ENCODE results near the gene TXLNA.

Gene TXLNA

GRCh38 chr1:32187850-32188249 lies 8.4 kb downstream of the TXLNA start:
- Histone ChIP-seq H3K4me3 (ENCODE audit: low read length) (no peak overlapping the region), H3K36me3 (ENCODE audit: control insufficient read depth, low read length) (peaks cover 86% of the 10 kb centered on the region), H3K4me1 (ENCODE audit: control insufficient read depth, low read length) (peaks cover 8% of the 10 kb centered on the region), H4K20me1 (ENCODE audit: control insufficient read depth, insufficient read depth, low read depth, low read length) (no peaks in the 10 kb centered on the region), H3F3A (ENCODE audit: control insufficient read depth, insufficient read depth) (no peaks in the 10 kb centered on the region), H3K9me2 (replicated peaks; ENCODE audit: control insufficient read depth, low read length) (no peaks in the 10 kb centered on the region), H3K27ac (ENCODE audit: low read depth, low read length) (no peak overlapping the region), H3K79me2 (ENCODE audit: control insufficient read depth, low read length) (peaks cover 40% of the 10 kb centered on the region), H3K4me2 (ENCODE audit: low read length) (no peak overlapping the region), H3K27me3 (ENCODE audit: control insufficient read depth, low read length) (no peaks in the 10 kb centered on the region), H3K9me3 (ENCODE audit: control insufficient read depth, insufficient read depth, low read length) (no peaks in the 10 kb centered on the region)
- TF ChIP-seq CTCF (IDR thresholded peaks at IDR 0.05; ENCODE audit: low read depth, low read length, poor library complexity, severe bottlenecking) (no peak), EZH2phosphoT487 (IDR thresholded peaks at IDR 0.05; ENCODE audit: borderline replicate concordance, low read length) (no peak)

- no peaks in the 10 kb centered on the region for H3K4me1 ChIP-seq (ENCODE audit: control insufficient read depth, low read length)
- H3K36me3 ChIP-seq (ENCODE audit: control insufficient read depth, low read length): peaks cover 97% of the 10 kb centered on the region
- no peaks in the 10 kb centered on the region for H4K20me1 ChIP-seq (ENCODE audit: control insufficient read depth, insufficient read depth, low read depth, low read length)
- H3K4me3 ChIP-seq (ENCODE audit: low read length): no peak overlapping the region
- no peaks in the 10 kb centered on the region for H3K9me2 ChIP-seq (replicated peaks; ENCODE audit: control insufficient read depth, low read length)
- peaks cover 7% of the 10 kb centered on the region for H3K79me2 ChIP-seq (ENCODE audit: control insufficient read depth, low read length)
- no peaks in the 10 kb centered on the region for H3K9me3 ChIP-seq (ENCODE audit: control insufficient read depth, insufficient read depth, low read length)
- H3K27ac ChIP-seq (ENCODE audit: low read depth, low read length): no peak overlapping the region
- peaks cover 7% of the 10 kb centered on the region; the same call in 1 of the 2 replicates for H3F3A ChIP-seq (ENCODE audit: control insufficient read depth, insufficient read depth)
- no peak for TF ChIP-seq CTCF (IDR thresholded peaks at IDR 0.05; ENCODE audit: low read depth, low read length, poor library complexity, severe bottlenecking)
- no peak for TF ChIP-seq EZH2phosphoT487 (IDR thresholded peaks at IDR 0.05; ENCODE audit: borderline replicate concordance, low read length)
- H3K4me2 ChIP-seq (ENCODE audit: low read length): no peak overlapping the region
- H3K27me3 ChIP-seq (ENCODE audit: control insufficient read depth, low read length): no peaks in the 10 kb centered on the region
Measured at GRCh38 chr1:32192220-32192948, 12.9 kb downstream of the TXLNA start.

GRCh38 chr1:32194984-32195383 lies 15.5 kb downstream of the TXLNA start:
- Histone ChIP-seq H3K27me3 (ENCODE audit: control insufficient read depth, low read length) (no peaks in the 10 kb centered on the region), H3K79me2 (ENCODE audit: control insufficient read depth, low read length) (no peaks in the 10 kb centered on the region), H3K4me2 (ENCODE audit: low read length) (no peak overlapping the region), H3K4me1 (ENCODE audit: control insufficient read depth, low read length) (peaks cover 12% of the 10 kb centered on the region), H3K4me3 (ENCODE audit: low read length) (no peak overlapping the region), H4K20me1 (ENCODE audit: control insufficient read depth, insufficient read depth, low read depth, low read length) (no peaks in the 10 kb centered on the region), H3K9me3 (ENCODE audit: control insufficient read depth, insufficient read depth, low read length) (no peaks in the 10 kb centered on the region), H3K9me2 (replicated peaks; ENCODE audit: control insufficient read depth, low read length) (no peaks in the 10 kb centered on the region), H3K36me3 (ENCODE audit: control insufficient read depth, low read length) (peaks cover 84% of the 10 kb centered on the region), H3K27ac (ENCODE audit: low read depth, low read length) (no peak overlapping the region), H3F3A (ENCODE audit: control insufficient read depth, insufficient read depth) (peaks cover 9% of the 10 kb centered on the region; the same call in 1 of the 2 replicates)
- no peak for TF ChIP-seq EZH2phosphoT487 (IDR thresholded peaks at IDR 0.05; ENCODE audit: borderline replicate concordance, low read length)
- no peak for TF ChIP-seq CTCF (IDR thresholded peaks at IDR 0.05; ENCODE audit: low read depth, low read length, poor library complexity, severe bottlenecking)

Data from DOHH2 (cell line).